Measurements from ENCODE around the gene KLC1. TPM values are rescaled to one million over a fixed set of nuclear protein-coding genes. Genes with fewer than 3 reads are reported as not detected.

The KLC1 gene
- total and polyA plus RNA-seq, 2 of the 13 experiments (the other 11 are each of a cell fraction or from before 2014, with no cell fraction given), result 53.2 to 63.5 TPM

DNA sequence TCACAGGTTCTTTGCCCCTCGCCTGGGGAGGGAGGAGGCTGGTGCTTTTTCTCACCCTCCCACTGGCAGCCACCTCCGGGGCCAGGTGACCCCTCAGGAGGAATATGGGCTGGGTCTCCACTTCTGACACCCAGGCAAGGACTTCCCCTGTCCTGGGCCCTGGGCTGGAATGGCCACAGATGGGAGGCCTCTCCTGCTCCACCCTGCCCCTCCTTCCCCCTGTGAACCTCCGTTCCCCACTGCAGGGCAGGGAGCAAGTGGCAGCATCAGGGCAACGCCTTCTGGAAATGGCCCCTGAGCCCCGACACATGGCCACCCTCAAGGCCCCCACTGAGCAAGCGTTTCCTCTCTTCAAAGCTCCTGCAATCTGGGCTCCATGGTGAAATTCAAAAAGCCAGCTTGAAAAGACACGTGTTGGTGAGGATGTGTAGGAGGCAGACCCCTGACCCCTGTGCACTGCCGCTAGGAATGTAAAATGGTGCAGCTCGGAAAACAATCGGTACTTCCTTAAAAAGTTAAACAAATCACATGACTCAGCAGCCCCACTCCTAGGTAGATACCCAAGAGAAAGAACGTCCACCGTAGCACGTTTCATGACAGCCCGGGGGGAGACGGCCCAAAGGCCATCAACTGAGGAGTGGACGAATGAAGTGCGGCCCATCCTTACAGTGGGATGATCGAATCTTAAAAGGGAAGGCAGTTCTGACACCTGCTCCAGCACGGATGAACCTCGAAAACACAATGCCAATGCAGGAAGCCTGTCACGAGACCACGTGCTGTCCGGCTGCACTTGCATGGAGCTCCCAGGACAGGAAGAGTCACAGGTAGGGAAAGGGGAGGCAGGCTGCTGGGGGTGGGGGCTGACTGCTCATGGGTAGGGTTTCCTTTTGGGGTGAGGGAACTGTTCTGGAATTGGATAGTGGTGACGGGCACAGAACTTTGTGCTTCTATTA is 74.7 kb downstream of the KLC1 start:
- in situ Hi-C loops (cut with HindIII; ENCODE audit: extremely low pct_ligation_motif_present, low pct_unique_long_range_greater_than_20kb), result no loop called here

More for the DNA sequence above, 74.7 kb downstream of the KLC1 start:
- H3K27ac ChIP-seq (ENCODE audit: extremely low read length, insufficient read depth, low read length), result no peak overlapping the region
- H3K79me2 ChIP-seq (ENCODE audit: insufficient read depth, low read length), result no peaks in the 10 kb centered on the region
- intact Hi-C loops (cut with micrococcal nuclease; ENCODE audit: unreplicated experiment), result no loop called here
- BruUV-seq (replicated peaks), result no TSS peak
- H3K27me3 ChIP-seq (ENCODE audit: control insufficient read depth in 1 of 2, insufficient read depth in 2 of 2, low read length in 2 of 2), result no peaks in the 10 kb centered on the region; a peak in 1 of 5 replicates
- ChIA-PET POLR2A (no interaction called here), CTCF (ENCODE audit: low intra/inter-chr PET ratio, low total read pairs) (no interaction called here)
- WGBS (ENCODE audit: low lambda C conversion rate), result 96% methylated on average over 24 of the region's 24 CpGs
- H2AFZ ChIP-seq (ENCODE audit: low read length), result no peak overlapping the region
- H3K4me1 ChIP-seq (ENCODE audit: insufficient read depth, low read length), result peaks cover 11% of the 10 kb centered on the region
- H3K36me3 ChIP-seq (replicated peaks in 1 of 2; ENCODE audit: control insufficient read depth in 1 of 2, insufficient read depth in 2 of 2, low read length in 2 of 2), result peaks cover 9 to 42% of the 10 kb centered on the region in 2 experiments; a peak in 3 of 5 replicates
- ATAC-seq (no peak), DNase-seq (ENCODE audit: low spot score) (no peak), FAIRE-seq (no peak)
- no peaks in the 10 kb centered on the region for H3K9me3 ChIP-seq (ENCODE audit: low read length)
- no peak overlapping the region for H3K9ac ChIP-seq (ENCODE audit: insufficient read depth, low read depth, low read length)
- TF ChIP-seq, protein P1, sequence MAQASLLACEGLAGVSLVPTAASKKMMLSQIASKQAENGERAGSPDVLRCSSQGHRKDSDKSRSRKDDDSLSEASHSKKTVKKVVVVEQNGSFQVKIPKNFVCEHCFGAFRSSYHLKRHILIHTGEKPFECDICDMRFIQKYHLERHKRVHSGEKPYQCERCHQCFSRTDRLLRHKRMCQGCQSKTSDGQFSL (CRISPR knock-in tag; IDR thresholded peaks at IDR 0.05), result no peak
- TF ChIP-seq TRIM22 (IDR thresholded peaks at IDR 0.05), result no peak
- no peak for TF ChIP-seq MXD4 (CRISPR knock-in tag; IDR thresholded peaks at IDR 0.05)
- TF ChIP-seq RBM22 (optimal IDR thresholded peaks at IDR 0.05; ENCODE audit: low read length), result peak; percentile 21
- no peak for TF ChIP-seq PTBP1 (IDR thresholded peaks at IDR 0.05; ENCODE audit: low read depth, low read length, poor library complexity, severe bottlenecking)
- no peak for TF ChIP-seq JUNB (CRISPR knock-in tag; IDR thresholded peaks at IDR 0.05; ENCODE audit: borderline replicate concordance)
- no peak for TF ChIP-seq ZNF616 (CRISPR knock-in tag; IDR thresholded peaks at IDR 0.05; ENCODE audit: low read depth)
- no peak for TF ChIP-seq GTF2F1 (IDR thresholded peaks at IDR 0.05; ENCODE audit: low read length)
- no peak for TF ChIP-seq HIVEP1 (CRISPR knock-in tag; IDR thresholded peaks at IDR 0.05)
- TF ChIP-seq MED8 (CRISPR knock-in tag; IDR thresholded peaks at IDR 0.05; ENCODE audit: insufficient replicate concordance), result no peak
- TF ChIP-seq ZNF713 (CRISPR knock-in tag; IDR thresholded peaks at IDR 0.05), result no peak
- TF ChIP-seq AGO2 (optimal IDR thresholded peaks at IDR 0.05; ENCODE audit: low read depth, low read length), result peak; percentile 65
- no peak for TF ChIP-seq ZNF747 (CRISPR knock-in tag; IDR thresholded peaks at IDR 0.05; ENCODE audit: borderline replicate concordance)
- TF ChIP-seq, protein P2, sequence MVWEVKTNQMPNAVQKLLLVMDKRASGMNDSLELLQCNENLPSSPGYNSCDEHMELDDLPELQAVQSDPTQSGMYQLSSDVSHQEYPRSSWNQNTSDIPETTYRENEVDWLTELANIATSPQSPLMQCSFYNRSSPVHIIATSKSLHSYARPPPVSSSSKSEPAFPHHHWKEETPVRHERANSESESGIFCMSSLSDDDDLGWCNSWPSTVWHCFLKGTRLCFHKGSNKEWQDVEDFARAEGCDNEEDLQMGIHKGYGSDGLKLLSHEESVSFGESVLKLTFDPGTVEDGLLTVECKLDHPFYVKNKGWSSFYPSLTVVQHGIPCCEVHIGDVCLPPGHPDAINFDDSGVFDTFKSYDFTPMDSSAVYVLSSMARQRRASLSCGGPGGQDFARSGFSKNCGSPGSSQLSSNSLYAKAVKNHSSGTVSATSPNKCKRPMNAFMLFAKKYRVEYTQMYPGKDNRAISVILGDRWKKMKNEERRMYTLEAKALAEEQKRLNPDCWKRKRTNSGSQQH (CRISPR knock-in tag; IDR thresholded peaks at IDR 0.05; ENCODE audit: low read depth), result no peak
- TF ChIP-seq POLR2AphosphoS5 (IDR thresholded peaks at IDR 0.05; ENCODE audit: low read depth, low read length), result 0 out of 2 replicates have a peak, but pooled peaks have one; percentile 4
- TF ChIP-seq SRSF4 (IDR thresholded peaks at IDR 0.05; ENCODE audit: low read depth, low read length, poor library complexity, severe bottlenecking), result no peak
- TF ChIP-seq POLR2G (IDR thresholded peaks at IDR 0.05; ENCODE audit: low read depth, low read length), result peak; percentile 27; the same call in 1 of the 2 replicates
- TF ChIP-seq NFE2L2 (IDR thresholded peaks at IDR 0.05; ENCODE audit: low read length), result no peak
- no peak for TF ChIP-seq ZNF530 (CRISPR knock-in tag; IDR thresholded peaks at IDR 0.05; ENCODE audit: low read depth)
- no peak for TF ChIP-seq CBX2 (IDR thresholded peaks at IDR 0.05; ENCODE audit: low read depth, low read length)
- TF ChIP-seq CBX2 (CRISPR knock-in tag; IDR thresholded peaks at IDR 0.05; ENCODE audit: low read depth), result no peak
- H3K4me3 ChIP-seq (replicated peaks in 1 of 3; ENCODE audit: insufficient read depth in 1 of 3, low read depth in 2 of 3, low read length in 3 of 3), result no peak overlapping the region
- H3K4me2 ChIP-seq (ENCODE audit: low read depth, low read length), result no peak overlapping the region
- H4K20me1 ChIP-seq (ENCODE audit: insufficient read depth, low read length), result no peaks in the 10 kb centered on the region

All from HepG2 (cell line).